ENCODE results near the gene NKAIN2. TPM values are rescaled to one million over a fixed set of nuclear protein-coding genes. Genes with fewer than 3 reads are reported as not detected.
A peak's percentile ranks its signal among the peaks of the same experiment; 100 is the strongest.

The NKAIN2 gene
- total and polyA plus RNA-seq, 2 donors (not counting 3 experiments of a cell fraction or from before 2014, with no cell fraction given) = 0.03 TPM; not detected in 1

GRCh38 chr6:123759472-123759871 lies 44.2 kb upstream of the NKAIN2 start:
- no peak for FAIRE-seq
- dilution Hi-C loops (cut with MboI; ENCODE audit: extremely low pct_ligation_motif_present, low sequenced_read_pairs) = no loop called here

GRCh38 chr6:123763904-123764303 lies 39.8 kb upstream of the NKAIN2 start:
- Histone ChIP-seq H3K9me3 (replicated peaks; ENCODE audit: control insufficient read depth, insufficient read depth, low read length) (no peaks in the 10 kb centered on the region), H3K4me3 (replicated peaks in 1 of 3; ENCODE audit: insufficient read depth in 1 of 3, low read depth in 1 of 3, low read length in 3 of 3) (no peak overlapping the region), H3K9me1 (replicated peaks; ENCODE audit: control insufficient read depth, extremely low read depth, insufficient read depth, low read length) (no peaks in the 10 kb centered on the region), H4K20me1 (replicated peaks; ENCODE audit: control insufficient read depth, extremely low read depth, insufficient read depth, low read length) (no peaks in the 10 kb centered on the region), H3K27me3 (ENCODE audit: control insufficient read depth in 2 of 2, insufficient read depth in 2 of 2, low read length in 2 of 2) (no peaks in the 10 kb centered on the region), H2AFZ (ENCODE audit: low read depth, low read length) (no peak overlapping the region), H3K36me3 (ENCODE audit: control insufficient read depth in 2 of 2, extremely low read depth in 1 of 2, insufficient read depth in 2 of 2, low read length in 2 of 2) (no peaks in the 10 kb centered on the region), H3K4me2 (ENCODE audit: insufficient read depth, low read length) (peak overlapping the region; percentile 12), H3K79me2 (ENCODE audit: control insufficient read depth, insufficient read depth, low read length) (no peaks in the 10 kb centered on the region), H3K9ac (replicated peaks; ENCODE audit: extremely low read depth, insufficient read depth, low read length) (no peak overlapping the region), H3K27ac (ENCODE audit: insufficient read depth, low read depth, low read length) (no peak overlapping the region), H3K4me1 (ENCODE audit: control insufficient read depth, extremely low read depth, insufficient read depth, low read length) (peaks cover 6% of the 10 kb centered on the region)
- FAIRE-seq = peak; percentile 35
- TF ChIP-seq JUN (IDR thresholded peaks at IDR 0.05; ENCODE audit: borderline replicate concordance, insufficient read depth, insufficient read length, low read depth) = no peak
- no peak for TF ChIP-seq POLR2A (IDR thresholded peaks at IDR 0.05; ENCODE audit: low read depth, low read length)
- TF ChIP-seq MYC (IDR thresholded peaks at IDR 0.05; ENCODE audit: low read depth, low read length) = no peak
- dilution Hi-C loops (cut with MboI; ENCODE audit: extremely low pct_ligation_motif_present, low sequenced_read_pairs) = no loop called here
- POLR2A ChIA-PET = no interaction called here
- intact Hi-C loops (cut with micrococcal nuclease) = no loop called here
- DNase-seq (ENCODE audit: low read depth, low spot score) = peak; percentile 55
- CTCF ChIA-PET = interaction anchor here (1.1 kb wide), 1 partner anchor 49 kb away, joined by 3 read pairs; no protein-coding TSS in a partner anchor
- BruUV-seq (replicated peaks) = no TSS peak

More at GRCh38 chr6:123759472-123759871, 44.2 kb upstream of the NKAIN2 start:
- H3K4me1 ChIP-seq (ENCODE audit: control insufficient read depth, extremely low read depth, insufficient read depth, low read length) = peaks cover 5% of the 10 kb centered on the region
- no peak overlapping the region for H3K9ac ChIP-seq (replicated peaks; ENCODE audit: extremely low read depth, insufficient read depth, low read length)
- no peaks in the 10 kb centered on the region for H3K9me1 ChIP-seq (replicated peaks; ENCODE audit: control insufficient read depth, extremely low read depth, insufficient read depth, low read length)
- no peaks in the 10 kb centered on the region for H3K79me2 ChIP-seq (ENCODE audit: control insufficient read depth, insufficient read depth, low read length)
- no peak overlapping the region for H3K4me3 ChIP-seq (replicated peaks in 1 of 3; ENCODE audit: insufficient read depth in 1 of 3, low read depth in 1 of 3, low read length in 3 of 3)
- BruUV-seq (replicated peaks) = no TSS peak
- H3K4me2 ChIP-seq (ENCODE audit: insufficient read depth, low read length) = no peak overlapping the region
- H3K27ac ChIP-seq (ENCODE audit: insufficient read depth, low read depth, low read length) = no peak overlapping the region
- DNase-seq (ENCODE audit: low read depth, low spot score) = no peak
- no peaks in the 10 kb centered on the region for H4K20me1 ChIP-seq (replicated peaks; ENCODE audit: control insufficient read depth, extremely low read depth, insufficient read depth, low read length)
- intact Hi-C loops (cut with micrococcal nuclease) = no loop called here
- no peaks in the 10 kb centered on the region for H3K9me3 ChIP-seq (replicated peaks; ENCODE audit: control insufficient read depth, insufficient read depth, low read length)
- ChIA-PET CTCF (no interaction called here), POLR2A (no interaction called here)
- H2AFZ ChIP-seq (ENCODE audit: low read depth, low read length) = no peak overlapping the region
- H3K27me3 ChIP-seq (ENCODE audit: control insufficient read depth in 2 of 2, insufficient read depth in 2 of 2, low read length in 2 of 2) = no peaks in the 10 kb centered on the region
- no peak for TF ChIP-seq MYC (IDR thresholded peaks at IDR 0.05; ENCODE audit: low read depth, low read length)
- no peaks in the 10 kb centered on the region for H3K36me3 ChIP-seq (ENCODE audit: control insufficient read depth in 2 of 2, extremely low read depth in 1 of 2, insufficient read depth in 2 of 2, low read length in 2 of 2)
